Measurements from ENCODE around the gene MS4A15.

DNA sequence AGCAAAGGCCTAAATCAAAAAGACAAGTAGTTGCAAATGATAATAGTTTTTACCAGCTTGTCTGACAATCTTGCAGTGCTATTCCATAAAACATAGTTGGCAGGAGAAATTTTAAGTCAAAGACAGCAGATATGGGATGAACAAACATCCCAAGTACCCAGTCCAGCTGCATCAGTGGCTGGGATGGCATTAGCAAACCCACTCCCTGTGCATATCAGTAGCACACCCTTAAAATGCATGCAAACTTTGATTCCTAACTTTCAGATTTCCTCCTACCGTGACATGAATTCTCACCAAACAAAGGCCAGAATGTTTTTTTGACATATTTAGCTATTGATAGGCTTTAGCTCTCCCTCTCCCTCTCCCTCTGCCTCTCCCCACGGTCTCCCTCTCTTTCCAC, 57.4 kb downstream of the MS4A15 start:
- TF ChIP-seq, protein P1, sequence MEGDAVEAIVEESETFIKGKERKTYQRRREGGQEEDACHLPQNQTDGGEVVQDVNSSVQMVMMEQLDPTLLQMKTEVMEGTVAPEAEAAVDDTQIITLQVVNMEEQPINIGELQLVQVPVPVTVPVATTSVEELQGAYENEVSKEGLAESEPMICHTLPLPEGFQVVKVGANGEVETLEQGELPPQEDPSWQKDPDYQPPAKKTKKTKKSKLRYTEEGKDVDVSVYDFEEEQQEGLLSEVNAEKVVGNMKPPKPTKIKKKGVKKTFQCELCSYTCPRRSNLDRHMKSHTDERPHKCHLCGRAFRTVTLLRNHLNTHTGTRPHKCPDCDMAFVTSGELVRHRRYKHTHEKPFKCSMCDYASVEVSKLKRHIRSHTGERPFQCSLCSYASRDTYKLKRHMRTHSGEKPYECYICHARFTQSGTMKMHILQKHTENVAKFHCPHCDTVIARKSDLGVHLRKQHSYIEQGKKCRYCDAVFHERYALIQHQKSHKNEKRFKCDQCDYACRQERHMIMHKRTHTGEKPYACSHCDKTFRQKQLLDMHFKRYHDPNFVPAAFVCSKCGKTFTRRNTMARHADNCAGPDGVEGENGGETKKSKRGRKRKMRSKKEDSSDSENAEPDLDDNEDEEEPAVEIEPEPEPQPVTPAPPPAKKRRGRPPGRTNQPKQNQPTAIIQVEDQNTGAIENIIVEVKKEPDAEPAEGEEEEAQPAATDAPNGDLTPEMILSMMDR (IDR thresholded peaks at IDR 0.05; ENCODE audit: insufficient read depth, low read length): no peak
- TF ChIP-seq, protein P2, sequence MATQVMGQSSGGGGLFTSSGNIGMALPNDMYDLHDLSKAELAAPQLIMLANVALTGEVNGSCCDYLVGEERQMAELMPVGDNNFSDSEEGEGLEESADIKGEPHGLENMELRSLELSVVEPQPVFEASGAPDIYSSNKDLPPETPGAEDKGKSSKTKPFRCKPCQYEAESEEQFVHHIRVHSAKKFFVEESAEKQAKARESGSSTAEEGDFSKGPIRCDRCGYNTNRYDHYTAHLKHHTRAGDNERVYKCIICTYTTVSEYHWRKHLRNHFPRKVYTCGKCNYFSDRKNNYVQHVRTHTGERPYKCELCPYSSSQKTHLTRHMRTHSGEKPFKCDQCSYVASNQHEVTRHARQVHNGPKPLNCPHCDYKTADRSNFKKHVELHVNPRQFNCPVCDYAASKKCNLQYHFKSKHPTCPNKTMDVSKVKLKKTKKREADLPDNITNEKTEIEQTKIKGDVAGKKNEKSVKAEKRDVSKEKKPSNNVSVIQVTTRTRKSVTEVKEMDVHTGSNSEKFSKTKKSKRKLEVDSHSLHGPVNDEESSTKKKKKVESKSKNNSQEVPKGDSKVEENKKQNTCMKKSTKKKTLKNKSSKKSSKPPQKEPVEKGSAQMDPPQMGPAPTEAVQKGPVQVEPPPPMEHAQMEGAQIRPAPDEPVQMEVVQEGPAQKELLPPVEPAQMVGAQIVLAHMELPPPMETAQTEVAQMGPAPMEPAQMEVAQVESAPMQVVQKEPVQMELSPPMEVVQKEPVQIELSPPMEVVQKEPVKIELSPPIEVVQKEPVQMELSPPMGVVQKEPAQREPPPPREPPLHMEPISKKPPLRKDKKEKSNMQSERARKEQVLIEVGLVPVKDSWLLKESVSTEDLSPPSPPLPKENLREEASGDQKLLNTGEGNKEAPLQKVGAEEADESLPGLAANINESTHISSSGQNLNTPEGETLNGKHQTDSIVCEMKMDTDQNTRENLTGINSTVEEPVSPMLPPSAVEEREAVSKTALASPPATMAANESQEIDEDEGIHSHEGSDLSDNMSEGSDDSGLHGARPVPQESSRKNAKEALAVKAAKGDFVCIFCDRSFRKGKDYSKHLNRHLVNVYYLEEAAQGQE (IDR thresholded peaks at IDR 0.05; ENCODE audit: insufficient replicate concordance, low read depth): no peak
- TF ChIP-seq POLR2AphosphoS5 (IDR thresholded peaks at IDR 0.05; ENCODE audit: low read depth): no peak
